Immature natural killer cell (primary cell): ENCODE data around the gene HSP90AA1. TPM values are rescaled to one million over a fixed set of nuclear protein-coding genes. Genes with fewer than 3 reads are reported as not detected.
"Not testable (repeated sequence)": the region's sequence is repeated elsewhere in the genome, so short reads cannot be mapped to it uniquely, and the experiment has no call there.

Experiments
- DNase-seq, 3 donors: peaks; one replicate each; pipeline ENCODE4 v3.0.0; 2022; ENCODE audit warnings: mixed read lengths in 1 of 3
- H3K27ac Mint-ChIP-seq, 6 donors: one replicate each; pipeline ENCODE4 v1.8.0; 2020; ENCODE audit warnings: mixed read lengths in 6 of 6, mild to moderate bottlenecking in 5 of 6, inconsistent platforms in 4 of 6, moderate library complexity in 3 of 6
- H3K27me3 Mint-ChIP-seq, 3 donors: one replicate each; pipeline ENCODE4 v1.8.0; 2020 to 2021; ENCODE audit warnings: low read depth in 3 of 3, mild to moderate bottlenecking in 3 of 3, mixed read lengths in 3 of 3, moderate library complexity in 3 of 3, inconsistent platforms in 1 of 3
- H3K36me3 Mint-ChIP-seq, 3 donors: one replicate each; pipeline ENCODE4 v1.8.0; 2020; ENCODE audit warnings: mixed read lengths in 3 of 3, inconsistent platforms in 2 of 3, mild to moderate bottlenecking in 2 of 3
- H3K4me1 Mint-ChIP-seq, 2 donors: one replicate each; pipeline ENCODE4 v1.8.0; 2020; ENCODE audit warnings: inconsistent platforms in 2 of 2, mild to moderate bottlenecking in 2 of 2, mixed read lengths in 2 of 2, moderate library complexity in 1 of 2
- H3K4me3 Mint-ChIP-seq, 5 donors: one replicate each; pipeline ENCODE4 v1.8.0; 2020; ENCODE audit warnings: mild to moderate bottlenecking in 5 of 5, mixed read lengths in 5 of 5, inconsistent platforms in 3 of 5, moderate library complexity in 3 of 5
- H3K9me3 Mint-ChIP-seq, 6 donors: one replicate each; pipeline ENCODE4 v1.8.0; 2020; ENCODE audit warnings: mild to moderate bottlenecking in 6 of 6, mixed read lengths in 6 of 6, inconsistent platforms in 4 of 6, moderate library complexity in 3 of 6
- polyA plus RNA-seq, 3 donors: library from polyadenylated mRNA; unstranded; fragments of 300-500 nt; fragmentation: Illumina TruSeq; gene quantifications; one replicate each; pipeline ENCODE4 v1.2.3, GENCODE V29; 2021

Gene HSP90AA1
- polyA plus RNA-seq, 3 donors from 2014 or later: 171 to 473 (median 370) TPM

- H3K4me1 Mint-ChIP-seq: peaks cover 12 to 19% of the 10 kb centered on the region in 2 donors
- no peak overlapping the region for H3K27ac Mint-ChIP-seq
These were observed 12.4 kb downstream of the HSP90AA1 start for GRCh38 chr14:102074415-102074964.

GRCh38 chr14:102071283-102071998, 15.4 kb downstream of the HSP90AA1 start:
- Mint-ChIP-seq H3K36me3 (no peaks in the 10 kb centered on the region), H3K27ac (peak overlapping the region in 5 of 6 donors; percentile 5 to 40 (median 17)), H3K4me1 (peaks cover 12 to 19% of the 10 kb centered on the region in 2 donors), H3K4me3 (peak overlapping the region in 3 of 5 donors; percentile 6 to 40 (median 10)), H3K9me3 (no peaks in the 10 kb centered on the region), H3K27me3 (no peaks in the 10 kb centered on the region)
- no peak for DNase-seq

More at GRCh38 chr14:102074415-102074964, 12.4 kb downstream of the HSP90AA1 start:
- no peak for DNase-seq
- H3K27me3 Mint-ChIP-seq: peaks cover 0 to under 1% (median 0%) of the 10 kb centered on the region in 3 donors
- H3K36me3 Mint-ChIP-seq: peaks cover 0 to 8% (median 6%) of the 10 kb centered on the region in 3 donors
- H3K9me3 Mint-ChIP-seq: no peaks in the 10 kb centered on the region
- no peak overlapping the region for H3K4me3 Mint-ChIP-seq

GRCh38 chr14:102066041-102066451, 20.8 kb downstream of the HSP90AA1 start:
- no peaks in the 10 kb centered on the region for H3K36me3 Mint-ChIP-seq
- H3K4me3 Mint-ChIP-seq: no peak overlapping the region
- peaks cover 1 to 9% of the 10 kb centered on the region in 2 donors for H3K4me1 Mint-ChIP-seq
- no peak overlapping the region for H3K27ac Mint-ChIP-seq
- no peaks in the 10 kb centered on the region for H3K9me3 Mint-ChIP-seq
- H3K27me3 Mint-ChIP-seq: no peaks in the 10 kb centered on the region
- no peak for DNase-seq

GRCh38 chr14:102064590-102064989, 22.3 kb downstream of the HSP90AA1 start:
- not testable (repeated sequence) for H3K36me3 Mint-ChIP-seq, H3K4me1 Mint-ChIP-seq, DNase-seq, H3K4me3 Mint-ChIP-seq, H3K27me3 Mint-ChIP-seq, H3K9me3 Mint-ChIP-seq, H3K27ac Mint-ChIP-seq

GRCh38 chr14:102063808-102064429, 22.9 kb downstream of the HSP90AA1 start:
- Mint-ChIP-seq H3K4me1 (peaks cover 0 to 6% of the 10 kb centered on the region in 2 donors), H3K27me3 (no peaks in the 10 kb centered on the region), H3K27ac (no peak overlapping the region), H3K9me3 (no peaks in the 10 kb centered on the region), H3K36me3 (no peaks in the 10 kb centered on the region), H3K4me3 (no peak overlapping the region)
- no peak for DNase-seq

GRCh38 chr14:102063109-102063807, 23.6 kb downstream of the HSP90AA1 start:
- DNase-seq: peak; percentile 66 to 76 (median 66)
- no peaks in the 10 kb centered on the region for H3K9me3 Mint-ChIP-seq
- no peak overlapping the region for H3K4me3 Mint-ChIP-seq
- no peaks in the 10 kb centered on the region for H3K27me3 Mint-ChIP-seq
- no peaks in the 10 kb centered on the region for H3K36me3 Mint-ChIP-seq
- H3K27ac Mint-ChIP-seq: no peak overlapping the region
- peaks cover 2 to 10% of the 10 kb centered on the region in 2 donors for H3K4me1 Mint-ChIP-seq

GRCh38 chr14:102058961-102059360, 27.9 kb downstream of the HSP90AA1 start:
- peaks cover 0 to 2% (median 0%) of the 10 kb centered on the region in 6 donors for H3K9me3 Mint-ChIP-seq
- peaks cover 24 to 30% of the 10 kb centered on the region in 2 donors for H3K4me1 Mint-ChIP-seq
- no peak overlapping the region for H3K27ac Mint-ChIP-seq
- H3K36me3 Mint-ChIP-seq: no peaks in the 10 kb centered on the region
- DNase-seq: no peak
- H3K4me3 Mint-ChIP-seq: peak overlapping the region in 1 of 5 donors; percentile 7
- peaks cover 2 to 5% (median 4%) of the 10 kb centered on the region in 3 donors for H3K27me3 Mint-ChIP-seq

- peaks cover 2 to 5% (median 4%) of the 10 kb centered on the region in 3 donors for H3K27me3 Mint-ChIP-seq
- H3K9me3 Mint-ChIP-seq: peaks cover 0 to 2% (median 0%) of the 10 kb centered on the region in 6 donors
- no peaks in the 10 kb centered on the region for H3K36me3 Mint-ChIP-seq
- H3K27ac Mint-ChIP-seq: peak overlapping the region in 2 of 6 donors; percentile 24 to 77
- H3K4me3 Mint-ChIP-seq: peak overlapping the region in 4 of 5 donors; percentile 27 to 86 (median 80)
- H3K4me1 Mint-ChIP-seq: peaks cover 24 to 30% of the 10 kb centered on the region in 2 donors
- no peak for DNase-seq
These were observed 28.7 kb downstream of the HSP90AA1 start for GRCh38 chr14:102058146-102058545.

GRCh38 chr14:102057480-102058114, 29.2 kb downstream of the HSP90AA1 start:
- Mint-ChIP-seq H3K9me3 (peaks cover 0 to 2% (median 0%) of the 10 kb centered on the region in 6 donors), H3K36me3 (peaks cover 0 to 3% (median 0%) of the 10 kb centered on the region in 3 donors), H3K27me3 (peaks cover 4 to 5% (median 4%) of the 10 kb centered on the region in 3 donors), H3K4me1 (peaks cover 24 to 30% of the 10 kb centered on the region in 2 donors), H3K27ac (peak overlapping the region; percentile 22 to 87 (median 78)), H3K4me3 (peak overlapping the region; percentile 67 to 88 (median 85))
- DNase-seq: peak; percentile 59 to 62 (median 62)

GRCh38 chr14:102056694-102057442, 30.0 kb downstream of the HSP90AA1 start:
- peak overlapping the region in 3 of 6 donors; percentile 75 to 87 (median 77) for H3K27ac Mint-ChIP-seq

GRCh38 chr14:102055181-102055901, 31.5 kb downstream of the HSP90AA1 start:
- H3K9me3 Mint-ChIP-seq: peaks cover 0 to 2% (median 0%) of the 10 kb centered on the region in 6 donors
- H3K27ac Mint-ChIP-seq: peak overlapping the region in 4 of 6 donors; percentile 26 to 64 (median 44)
- peaks cover 2 to 8% (median 6%) of the 10 kb centered on the region in 3 donors for H3K36me3 Mint-ChIP-seq
- H3K4me3 Mint-ChIP-seq: no peak overlapping the region
- H3K27me3 Mint-ChIP-seq: peaks cover 4 to 5% (median 4%) of the 10 kb centered on the region in 3 donors
- DNase-seq: no peak
- peaks cover 24 to 28% of the 10 kb centered on the region in 2 donors for H3K4me1 Mint-ChIP-seq

More at GRCh38 chr14:102056694-102057442, 30.0 kb downstream of the HSP90AA1 start:
- no peak for DNase-seq
- Mint-ChIP-seq H3K4me1 (peaks cover 24 to 29% of the 10 kb centered on the region in 2 donors), H3K36me3 (peaks cover 0 to 5% (median 2%) of the 10 kb centered on the region in 3 donors), H3K4me3 (peak overlapping the region in 2 of 5 donors; percentile 85 to 86), H3K27me3 (peaks cover 4 to 5% (median 4%) of the 10 kb centered on the region in 3 donors), H3K9me3 (peaks cover 0 to 2% (median 0%) of the 10 kb centered on the region in 6 donors)

GRCh38 chr14:102052522-102052921, 34.3 kb downstream of the HSP90AA1 start:
- Mint-ChIP-seq H3K27ac (no peak overlapping the region), H3K9me3 (no peaks in the 10 kb centered on the region), H3K36me3 (peaks cover 6 to 26% (median 12%) of the 10 kb centered on the region in 3 donors), H3K27me3 (peaks cover 2 to 4% (median 2%) of the 10 kb centered on the region in 3 donors), H3K4me1 (peaks cover 13 to 14% of the 10 kb centered on the region in 2 donors), H3K4me3 (no peak overlapping the region)
- no peak for DNase-seq
